GM23248 (cell line): Measurements from ENCODE around the gene AREG.

Source experiments
- EZH2 ChIP-seq: fragments of 200-600 bp; sonication (generic); IDR thresholded peaks from 2 replicates; pipeline ENCODE4 v1.6.1; 2018; ENCODE audit warnings: antibody characterized with exemption, mild to moderate bottlenecking; ENCODE audit not compliant: insufficient read depth, poor library complexity, severe bottlenecking
- EZH2phosphoT487 ChIP-seq: fragments of 200-600 bp; sonication (generic); IDR thresholded peaks from 2 replicates; pipeline ENCODE4 v1.6.1; 2018; ENCODE audit warnings: antibody characterized with exemption, moderate library complexity, mild to moderate bottlenecking, low read depth; ENCODE audit not compliant: insufficient read depth

DNA sequence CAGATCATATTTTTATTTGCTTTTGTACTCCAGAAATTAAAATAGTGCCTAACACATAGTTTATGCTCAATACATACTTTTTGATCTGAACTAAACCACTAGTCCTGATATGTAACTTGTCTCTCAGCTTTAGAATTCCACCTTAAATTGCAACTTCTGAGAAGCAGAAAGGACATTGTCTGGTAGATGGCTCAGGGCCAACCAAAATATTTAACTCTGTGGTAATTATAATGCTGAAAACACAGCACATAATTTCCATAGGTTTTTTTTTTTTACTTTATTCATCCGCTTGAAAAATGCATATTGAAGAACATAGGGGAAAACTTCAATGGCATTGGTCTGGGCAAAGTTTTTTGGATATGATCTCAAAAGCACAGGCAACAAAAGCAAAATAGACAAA is 59.3 kb downstream of the AREG start:
- no peak for TF ChIP-seq EZH2phosphoT487
- TF ChIP-seq EZH2, result no peak
